GM23248 (cell line): ENCODE data around the gene TMEM238L. TPM values are rescaled to one million over a fixed set of nuclear protein-coding genes. Genes with fewer than 3 reads are reported as not detected.

ENCODE experiments used
- DNase-seq: peaks from one replicate; pipeline ENCODE4 v3.0.0-alpha.2; 2015
- H2AFZ ChIP-seq: fragments of 200-600 bp; sonication (generic); 2 replicates; pipeline ENCODE4 v1.6.1; 2016; ENCODE audit warnings: antibody characterized with exemption
- H3F3A ChIP-seq: fragments of 200-600 bp; sonication (generic); 2 replicates; pipeline ENCODE4 v1.6.1; 2016; ENCODE audit warnings: mild to moderate bottlenecking, antibody characterized with exemption, mixed run types; ENCODE audit not compliant: insufficient read depth
- H3K27ac ChIP-seq: fragments of 200-600 bp; sonication (generic); 2 replicates; pipeline ENCODE4 v1.5.1; 2016; ENCODE audit warnings: mild to moderate bottlenecking
- H3K27me3 ChIP-seq: fragments of 200-600 bp; sonication (generic); replicated peaks from 2 replicates; pipeline ENCODE4 v1.6.1; 2016; ENCODE audit warnings: mild to moderate bottlenecking; ENCODE audit not compliant: insufficient read depth
- H3K36me3 ChIP-seq: fragments of 200-600 bp; sonication (generic); 2 replicates; pipeline ENCODE4 v1.6.1; 2016; ENCODE audit warnings: low read depth, mild to moderate bottlenecking
- H3K4me1 ChIP-seq: fragments of 200-600 bp; sonication (generic); 2 replicates; pipeline ENCODE4 v1.6.1; 2016; ENCODE audit warnings: mild to moderate bottlenecking; ENCODE audit not compliant: insufficient read depth
- H3K4me2 ChIP-seq: fragments of 200-600 bp; sonication (generic); one replicate; pipeline ENCODE4 v1.6.1; 2016; ENCODE audit warnings: mild to moderate bottlenecking; ENCODE audit not compliant: unreplicated experiment
- H3K4me3 ChIP-seq: fragments of 200-600 bp; sonication (generic); 2 replicates; pipeline ENCODE4 v1.5.1; 2016; ENCODE audit warnings: mild to moderate bottlenecking
- H3K79me2 ChIP-seq: fragments of 200-600 bp; sonication (generic); 2 replicates; pipeline ENCODE4 v1.6.1; 2016; ENCODE audit warnings: mild to moderate bottlenecking; ENCODE audit not compliant: insufficient read depth
- H3K9ac ChIP-seq: fragments of 200-600 bp; sonication (generic); 2 replicates; pipeline ENCODE4 v1.6.1; 2016; ENCODE audit warnings: mild to moderate bottlenecking
- H3K9me2 ChIP-seq: fragments of 200-600 bp; sonication (generic); 2 replicates; pipeline ENCODE4 v1.6.1; 2016; ENCODE audit warnings: mixed run types, mild to moderate bottlenecking, moderate library complexity; ENCODE audit not compliant: insufficient read depth
- H3K9me3 ChIP-seq: fragments of 200-600 bp; sonication (generic); one replicate; pipeline ENCODE4 v1.6.1; 2017; ENCODE audit warnings: low read depth
- H4K20me1 ChIP-seq: fragments of 200-600 bp; sonication (generic); 2 replicates; pipeline ENCODE4 v1.6.0; 2016; ENCODE audit not compliant: insufficient read depth
- EZH2 ChIP-seq: fragments of 200-600 bp; sonication (generic); IDR thresholded peaks from 2 replicates; pipeline ENCODE4 v1.6.1; 2018; ENCODE audit warnings: antibody characterized with exemption, mild to moderate bottlenecking; ENCODE audit not compliant: insufficient read depth, poor library complexity, severe bottlenecking
- EZH2phosphoT487 ChIP-seq: fragments of 200-600 bp; sonication (generic); IDR thresholded peaks from 2 replicates; pipeline ENCODE4 v1.6.1; 2018; ENCODE audit warnings: antibody characterized with exemption, moderate library complexity, mild to moderate bottlenecking, low read depth; ENCODE audit not compliant: insufficient read depth
- WGBS, 2 experiments: methylation state at CpG; one replicate each; pipeline ENCODE4 v1.1.6; 2015 to 2017; ENCODE audit warnings: low lambda C conversion rate in 2 of 2, low coverage in 1 of 2; ENCODE audit errors: missing lambda C conversion rate in 2 of 2; 5-methylcytosine and 5-hydroxymethylcytosine counted together
- in situ Hi-C: fragments of 300-500 bp; cut with MboI; formaldehyde crosslinking; loops from 2 replicates; pipeline ENCODE4 v1.15.0; 2020
- polyA plus RNA-seq: library from polyadenylated mRNA; unstranded; fragments of >200 nt; fragmentation: Nextera tagmentation; extraction: Ambion mirVana; gene quantifications from 2 replicates; pipeline ENCODE4 v1.2.1, GENCODE V29; 2016
- total RNA-seq: library from RNA; depleted of rRNA; stranded (reverse); fragments of >200 nt; shearing (Covaris generic); gene quantifications from 2 replicates; pipeline ENCODE4 v1.2.3, GENCODE V29; 2014

TMEM238L gene
- total and polyA plus RNA-seq, 2 experiments from 2014 or later: not detected

GRCh38 chr17:10793256-10793655, 10.6 kb downstream of the TMEM238L start:
- TF ChIP-seq EZH2 (no peak), EZH2phosphoT487 (no peak)
- H3K9me3 ChIP-seq: no peaks in the 10 kb centered on the region
- H4K20me1 ChIP-seq: no peaks in the 10 kb centered on the region
- H3F3A ChIP-seq: no peaks in the 10 kb centered on the region
- in situ Hi-C loops: no loop called here
- H2AFZ ChIP-seq: no peak overlapping the region
- no peak overlapping the region for H3K4me3 ChIP-seq
- H3K79me2 ChIP-seq: no peaks in the 10 kb centered on the region
- H3K9me2 ChIP-seq: no peaks in the 10 kb centered on the region
- no peak overlapping the region for H3K27ac ChIP-seq
- DNase-seq: no peak
- no peak overlapping the region for H3K9ac ChIP-seq
- no peaks in the 10 kb centered on the region for H3K27me3 ChIP-seq
- no peaks in the 10 kb centered on the region for H3K36me3 ChIP-seq
- 66 to 71% methylated on average over 7 of the region's 7 CpGs for WGBS, 2 experiments
- H3K4me2 ChIP-seq: no peak overlapping the region
- no peaks in the 10 kb centered on the region for H3K4me1 ChIP-seq

- Histone ChIP-seq H3K9me3 (no peaks in the 10 kb centered on the region), H3K36me3 (no peaks in the 10 kb centered on the region), H3K9ac (no peak overlapping the region), H3K27ac (no peak overlapping the region), H3K9me2 (no peaks in the 10 kb centered on the region), H3K4me1 (no peaks in the 10 kb centered on the region), H4K20me1 (no peaks in the 10 kb centered on the region), H3K4me2 (no peak overlapping the region), H3F3A (no peaks in the 10 kb centered on the region), H3K79me2 (no peaks in the 10 kb centered on the region), H2AFZ (no peak overlapping the region), H3K27me3 (no peaks in the 10 kb centered on the region; the same call in 1 of the 2 replicates), H3K4me3 (no peak overlapping the region)
- 66 to 68% methylated on average over 8 of the region's 8 CpGs for WGBS, 2 experiments
- TF ChIP-seq EZH2 (no peak), EZH2phosphoT487 (no peak)
- in situ Hi-C loops: no loop called here
- no peak for DNase-seq
Observed at GRCh38 chr17:10792151-10792550, 11.7 kb downstream of the TMEM238L start.

- peak; percentile 3 for DNase-seq
Observed at GRCh38 chr17:10790491-10791401, 13.2 kb downstream of the TMEM238L start.

GRCh38 chr17:10789694-10790271, 14.1 kb downstream of the TMEM238L start:
- H3K4me3 ChIP-seq: no peak overlapping the region
- in situ Hi-C loops: no loop called here
- H2AFZ ChIP-seq: no peak overlapping the region
- no peak for DNase-seq
- no peaks in the 10 kb centered on the region for H4K20me1 ChIP-seq
- 31 to 39% methylated on average over 4 of the region's 4 CpGs for WGBS, 2 experiments
- no peaks in the 10 kb centered on the region for H3F3A ChIP-seq
- H3K27ac ChIP-seq: no peak overlapping the region
- TF ChIP-seq EZH2 (no peak), EZH2phosphoT487 (no peak)
- H3K9me2 ChIP-seq: no peaks in the 10 kb centered on the region
- H3K4me2 ChIP-seq: no peak overlapping the region
- no peaks in the 10 kb centered on the region for H3K9me3 ChIP-seq
- no peaks in the 10 kb centered on the region; the same call in 1 of the 2 replicates for H3K27me3 ChIP-seq
- H3K4me1 ChIP-seq: no peaks in the 10 kb centered on the region
- no peaks in the 10 kb centered on the region for H3K36me3 ChIP-seq
- no peaks in the 10 kb centered on the region for H3K79me2 ChIP-seq
- no peak overlapping the region for H3K9ac ChIP-seq

More at GRCh38 chr17:10790491-10791401, 13.2 kb downstream of the TMEM238L start:
- Histone ChIP-seq H3K9me2 (no peaks in the 10 kb centered on the region), H3K4me1 (no peaks in the 10 kb centered on the region), H2AFZ (no peak overlapping the region), H3K27me3 (no peaks in the 10 kb centered on the region; the same call in 1 of the 2 replicates), H4K20me1 (no peaks in the 10 kb centered on the region), H3K27ac (no peak overlapping the region), H3K9ac (no peak overlapping the region), H3K9me3 (no peaks in the 10 kb centered on the region), H3K4me3 (no peak overlapping the region), H3K79me2 (no peaks in the 10 kb centered on the region), H3K4me2 (no peak overlapping the region), H3K36me3 (no peaks in the 10 kb centered on the region), H3F3A (no peaks in the 10 kb centered on the region)
- TF ChIP-seq EZH2phosphoT487 (no peak), EZH2 (no peak)
- in situ Hi-C loops: no loop called here
- 19 to 22% methylated on average over 9 of the region's 9 CpGs for WGBS, 2 experiments
